Suprapubic skin (tissue), 4 donors: ENCODE data around the gene C1GALT1.

Source experiments
- CTCF ChIP-seq, 2 donors: fragments of 200-600 bp in 1 of 2; fragments of 450-650 bp in 1 of 2; sonication (generic) in 1 of 2; IDR thresholded peaks; one replicate each; pipeline ENCODE4 v1.5.1; 2016 to 2019; ENCODE audit warnings: antibody characterized with exemption in 2 of 2, mild to moderate bottlenecking in 1 of 2, moderate library complexity in 1 of 2
- POLR2A ChIP-seq, 2 donors: fragments of 450-650 bp; IDR thresholded peaks; one replicate each; pipeline ENCODE4 v1.6.1; 2017; ENCODE audit warnings: antibody characterized with exemption in 2 of 2, mild to moderate bottlenecking in 2 of 2, moderate library complexity in 2 of 2
- POLR2AphosphoS5 ChIP-seq, 3 donors: sonication (generic); formaldehyde crosslinking; IDR thresholded peaks; one replicate each; pipeline ENCODE4 v1.6.1; 2017; ENCODE audit warnings: antibody characterized with exemption in 3 of 3

- TF ChIP-seq POLR2A (IDR thresholded peaks at IDR 0.05) (no peak), POLR2AphosphoS5 (IDR thresholded peaks at IDR 0.05) (no peak), CTCF (IDR thresholded peaks at IDR 0.05) (no peak)
Observed at GRCh38 chr7:7152315-7152714, 30.0 kb upstream of the C1GALT1 start.
